ENCODE measurements around the gene KIF18A.
"Not testable (repeated sequence)": the region's sequence is repeated elsewhere in the genome, so short reads cannot be mapped to it uniquely, and the experiment has no call there.

KIF18A gene

GRCh38 chr11:28107750-28108618, at the start of gene KIF18A, which contains the start of gene METTL15:
TSS of gene KIF18A (minus strand) at chr11:28108156. CDS start at chr11:28097947, 10,209 bp downstream.
TSS of gene METTL15 (plus strand) at chr11:28108388. CDS start at chr11:28113335, 4,947 bp downstream.
- in situ Hi-C loops (cut with MboI; ENCODE audit: low sequenced_read_pairs) = no loop called here

- in situ Hi-C loops (cut with MboI; ENCODE audit: low sequenced_read_pairs) = no loop called here
Observed at GRCh38 chr11:28153586-28153985, 45.6 kb upstream of the KIF18A start.

DNA sequence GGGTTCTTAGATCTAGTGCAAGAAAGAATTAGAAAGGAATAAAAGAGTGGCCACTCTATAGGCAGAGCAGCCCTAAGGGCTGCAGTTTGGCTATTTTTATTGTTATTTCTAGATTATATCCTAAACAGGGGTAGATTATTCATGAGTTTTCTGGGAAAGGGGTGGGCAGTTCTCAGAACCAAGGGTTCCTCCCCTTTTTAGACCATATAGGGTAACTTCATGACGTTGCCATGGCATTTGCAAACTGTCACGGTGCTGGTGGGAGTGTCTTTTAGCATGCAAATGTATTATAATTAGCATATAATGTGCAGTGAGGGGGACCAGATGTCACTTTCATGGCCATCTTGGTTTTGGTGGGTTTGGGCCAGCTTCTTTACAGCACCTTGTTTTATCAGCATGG, 44.8 kb upstream of the KIF18A start:
- in situ Hi-C loops (cut with MboI; ENCODE audit: low sequenced_read_pairs) = no loop called here

DNA sequence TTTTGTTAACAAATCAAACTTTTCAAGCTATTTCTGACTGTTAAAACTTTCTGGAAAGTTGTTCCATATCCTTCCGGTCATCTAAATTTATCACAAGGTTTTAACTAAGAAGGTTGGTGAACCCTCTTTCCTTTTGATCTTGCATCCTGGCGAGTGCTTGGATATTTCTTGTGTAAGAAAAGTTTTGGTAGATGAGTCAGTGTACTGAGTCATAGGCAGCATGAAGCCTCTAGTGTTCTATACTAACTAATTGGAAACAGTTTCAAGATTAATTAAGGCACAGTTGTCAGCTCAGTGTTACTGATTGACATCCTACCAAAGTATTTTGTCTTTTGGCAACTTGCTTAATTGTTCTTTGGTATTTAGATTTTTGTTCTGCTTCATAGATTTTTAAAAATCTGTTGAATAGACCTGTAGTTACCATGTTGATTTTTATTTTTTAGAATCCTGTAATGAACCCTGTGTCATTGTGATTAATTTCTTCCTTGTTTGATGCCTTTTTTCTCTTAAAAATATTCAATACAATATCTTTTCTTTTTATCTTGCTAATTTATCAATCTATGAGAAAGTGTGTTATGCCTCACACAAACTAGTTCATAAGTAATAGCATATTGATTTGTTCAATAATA, 38.3 kb upstream of the KIF18A start:
- in situ Hi-C loops (cut with MboI; ENCODE audit: low sequenced_read_pairs) = no loop called here

GRCh38 chr11:28144808-28145207, 36.9 kb upstream of the KIF18A start:
- in situ Hi-C loops (cut with MboI; ENCODE audit: low sequenced_read_pairs) = no loop called here

- in situ Hi-C loops (cut with MboI; ENCODE audit: low sequenced_read_pairs) = no loop called here
Observed at GRCh38 chr11:28142724-28143123, 34.8 kb upstream of the KIF18A start.

GRCh38 chr11:28140689-28141455, 32.9 kb upstream of the KIF18A start:
- in situ Hi-C loops (cut with MboI; ENCODE audit: low sequenced_read_pairs) = no loop called here

DNA sequence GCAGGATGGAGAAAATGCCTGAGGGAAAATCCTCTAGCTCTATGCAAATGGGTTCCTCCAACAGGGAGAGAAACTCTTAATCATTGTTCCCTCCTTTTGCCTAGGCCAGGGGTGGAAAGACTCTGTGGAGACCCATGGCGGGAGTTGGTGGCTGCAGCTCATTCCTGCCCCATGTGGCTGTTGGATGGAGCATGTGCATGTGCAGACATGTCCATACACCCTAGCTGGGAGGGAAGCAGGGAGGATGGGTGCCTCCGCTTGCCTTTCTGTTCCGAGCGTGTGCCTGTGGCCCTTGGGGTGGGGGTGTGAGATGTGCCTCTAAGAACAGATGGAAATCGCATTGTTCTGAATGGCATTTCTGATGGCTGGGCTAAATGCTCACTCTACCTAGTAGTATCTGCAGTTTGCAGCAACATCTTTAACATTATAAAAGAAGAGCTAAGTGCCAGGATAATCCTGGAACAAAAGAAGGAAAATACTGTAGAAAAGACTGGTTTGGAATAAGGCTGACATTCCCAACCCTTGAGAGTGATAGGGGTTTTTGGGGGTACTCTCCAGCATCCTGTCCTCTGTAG, 32.0 kb upstream of the KIF18A start:
- in situ Hi-C loops (cut with MboI; ENCODE audit: low sequenced_read_pairs) = no loop called here

GRCh38 chr11:28137832-28138231, 29.9 kb upstream of the KIF18A start:
- in situ Hi-C loops (cut with MboI; ENCODE audit: low sequenced_read_pairs) = no loop called here

DNA sequence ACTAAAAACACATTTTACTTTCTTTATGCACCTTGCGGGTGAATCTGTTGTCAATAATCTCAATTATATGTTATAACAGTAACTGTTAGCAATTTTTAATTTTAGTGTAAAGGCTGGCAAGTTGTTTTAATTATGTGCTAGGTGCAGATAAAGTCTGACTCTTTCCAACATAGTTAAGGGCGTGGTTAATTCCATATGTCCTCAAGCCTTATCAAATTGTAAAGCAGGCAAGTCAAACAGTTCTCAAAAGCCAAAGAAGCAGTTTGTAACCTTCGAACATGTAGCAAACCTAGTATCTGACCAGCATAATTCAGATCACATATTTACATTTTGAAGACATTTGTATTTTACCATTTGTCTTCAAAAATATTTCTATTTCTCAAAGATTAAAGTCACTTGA, 29.4 kb upstream of the KIF18A start:
- in situ Hi-C loops (cut with MboI; ENCODE audit: low sequenced_read_pairs) = no loop called here

- in situ Hi-C loops (cut with MboI; ENCODE audit: low sequenced_read_pairs) = not testable (repeated sequence)
Observed at GRCh38 chr11:28136157-28136556, 28.2 kb upstream of the KIF18A start.

DNA sequence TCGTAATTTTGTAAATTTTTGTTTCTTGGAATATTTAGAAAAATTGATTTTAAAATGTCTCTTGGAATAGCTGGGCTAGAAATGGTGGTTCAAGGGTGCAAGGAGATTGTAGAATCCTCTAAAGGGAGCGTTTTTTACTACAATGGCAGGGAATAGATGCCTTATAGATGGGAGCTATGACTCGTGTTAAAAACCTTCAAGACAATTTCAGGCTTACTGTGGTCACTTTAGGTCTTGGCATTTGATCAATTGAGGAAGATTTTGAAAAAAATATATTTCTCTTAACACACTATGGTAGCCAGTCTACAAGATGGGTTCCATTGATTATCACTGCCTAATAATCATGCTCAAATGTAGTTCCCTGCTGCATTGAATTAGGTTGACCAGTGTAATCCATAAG, 25.2 kb upstream of the KIF18A start:
- in situ Hi-C loops (cut with MboI; ENCODE audit: low sequenced_read_pairs) = no loop called here

- in situ Hi-C loops (cut with MboI; ENCODE audit: low sequenced_read_pairs) = no loop called here
Observed at GRCh38 chr11:28132548-28132947, 24.6 kb upstream of the KIF18A start.

- in situ Hi-C loops (cut with MboI; ENCODE audit: low sequenced_read_pairs) = no loop called here
Observed at GRCh38 chr11:28123151-28123581, 15.2 kb upstream of the KIF18A start.

DNA sequence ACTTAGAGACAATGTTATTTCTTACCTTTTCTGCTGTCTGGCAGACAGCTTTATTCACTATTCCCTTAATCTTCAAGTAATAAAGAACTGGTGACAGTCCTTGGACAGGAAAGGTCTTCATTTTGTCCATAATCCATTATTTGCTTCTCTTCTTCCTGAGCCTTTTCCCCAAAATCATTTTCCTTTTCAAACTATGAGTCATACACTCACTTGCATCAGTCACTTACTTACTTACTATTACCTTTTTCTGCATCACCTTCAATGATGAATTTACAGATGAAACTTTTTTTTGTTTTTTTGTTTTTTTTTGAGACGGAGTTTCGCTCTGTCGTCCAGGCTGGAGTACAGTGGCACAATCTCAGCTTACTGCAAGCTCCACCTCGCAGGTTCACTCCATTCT, 9.8 kb upstream of the KIF18A start:
- in situ Hi-C loops (cut with MboI; ENCODE audit: low sequenced_read_pairs) = no loop called here

- in situ Hi-C loops (cut with MboI; ENCODE audit: low sequenced_read_pairs) = no loop called here
Observed at GRCh38 chr11:28114731-28115130, 6.8 kb upstream of the KIF18A start.

DNA sequence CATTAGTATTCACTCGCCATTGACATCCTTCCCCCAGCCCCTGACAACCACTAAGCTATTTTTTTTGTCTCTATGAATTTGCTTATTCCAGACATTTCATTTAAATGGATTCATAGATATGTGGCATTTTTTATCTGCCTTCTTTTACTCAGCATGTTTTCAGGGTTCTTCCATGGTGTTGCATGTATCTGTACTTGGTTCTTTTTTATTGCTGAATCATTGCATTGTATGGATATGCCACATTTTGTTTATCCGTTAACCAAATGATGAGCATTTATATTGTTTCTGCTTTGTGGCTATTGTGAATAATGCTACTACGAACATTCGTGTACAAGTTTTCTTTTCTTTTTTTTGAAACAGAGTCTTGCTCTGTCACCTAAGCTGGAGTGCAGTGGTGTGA, 6.2 kb upstream of the KIF18A start:
- in situ Hi-C loops (cut with MboI; ENCODE audit: low sequenced_read_pairs) = no loop called here

GRCh38 chr11:28110821-28111200, 2.9 kb upstream of the KIF18A start:
- in situ Hi-C loops (cut with MboI; ENCODE audit: low sequenced_read_pairs) = no loop called here

DNA sequence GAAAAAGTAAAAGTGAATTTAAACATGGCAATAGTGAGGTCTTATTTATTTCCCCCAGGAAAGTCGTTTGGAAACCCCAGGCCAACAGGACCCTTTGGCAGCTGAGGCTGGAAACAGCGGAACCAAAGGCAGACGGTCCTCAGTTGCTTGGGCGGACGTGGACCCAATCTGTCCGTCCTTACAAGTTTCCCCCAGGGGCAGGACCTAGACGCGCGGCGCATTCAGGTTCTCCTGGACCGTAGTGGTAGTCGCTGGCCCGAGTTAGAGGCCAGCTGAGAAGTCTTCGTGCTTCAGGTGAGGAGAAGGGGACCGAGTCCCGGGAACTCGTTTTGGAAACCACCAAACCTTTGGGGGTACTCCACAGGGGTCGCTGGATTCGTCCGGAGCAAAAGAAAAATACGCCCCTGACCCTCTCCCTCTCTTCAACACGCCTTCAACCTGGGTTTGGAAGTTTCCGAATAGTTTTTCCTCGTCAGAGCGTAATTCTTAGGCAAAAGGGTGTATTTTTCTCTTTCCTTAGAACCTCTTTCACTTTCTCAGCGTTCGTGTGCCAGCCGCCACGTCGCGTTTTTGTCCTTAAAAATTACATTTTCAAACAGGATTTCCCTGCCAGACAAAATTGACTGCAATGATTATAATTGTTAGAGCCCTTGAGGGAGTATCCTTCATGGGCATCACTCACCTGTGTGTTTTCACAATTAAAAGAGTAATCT, 2.3 kb upstream of the KIF18A start:
- in situ Hi-C loops (cut with MboI; ENCODE audit: low sequenced_read_pairs) = no loop called here

DNA sequence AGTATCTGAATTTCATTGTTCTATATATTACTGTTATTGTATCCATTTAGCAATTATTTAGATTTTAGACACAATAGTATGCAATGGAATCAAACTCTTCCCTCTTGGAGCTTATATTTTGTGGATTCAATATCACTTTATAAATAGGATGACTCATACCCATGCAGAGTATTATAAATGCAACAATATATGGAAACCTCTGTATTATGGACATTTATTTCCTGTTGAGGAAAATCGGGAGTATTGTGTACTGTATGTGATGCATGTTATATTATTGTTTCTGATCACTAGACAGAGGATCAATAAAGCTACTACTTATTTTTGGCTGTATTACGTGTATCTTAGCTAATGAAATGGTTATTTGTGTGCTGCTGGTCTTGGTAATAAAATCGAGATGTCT, 1.0 kb upstream of the KIF18A start:
- in situ Hi-C loops (cut with MboI; ENCODE audit: low sequenced_read_pairs) = no loop called here
